Measurements from ENCODE around the gene MEF2B.

DNA sequence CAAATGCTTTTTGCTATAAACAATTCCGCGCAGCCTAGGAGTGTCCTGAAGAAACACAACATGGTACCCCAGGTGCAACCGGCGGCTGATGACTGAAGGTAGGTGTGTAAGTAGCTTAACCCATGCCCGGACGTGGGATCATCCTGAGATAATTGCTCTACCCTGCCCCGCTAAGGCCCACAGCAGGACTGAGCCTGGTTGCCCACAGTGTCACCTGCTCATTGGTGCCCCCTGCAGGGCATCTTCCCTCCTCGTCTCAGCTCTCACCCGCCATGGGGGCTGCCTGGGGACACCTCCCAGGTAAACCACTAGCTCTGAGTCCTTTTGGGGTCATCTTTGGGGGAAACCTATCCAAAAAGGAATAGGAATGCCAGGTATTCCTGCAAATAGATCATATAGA, 54.1 kb downstream of the MEF2B start:
- TF ChIP-seq, protein P1, sequence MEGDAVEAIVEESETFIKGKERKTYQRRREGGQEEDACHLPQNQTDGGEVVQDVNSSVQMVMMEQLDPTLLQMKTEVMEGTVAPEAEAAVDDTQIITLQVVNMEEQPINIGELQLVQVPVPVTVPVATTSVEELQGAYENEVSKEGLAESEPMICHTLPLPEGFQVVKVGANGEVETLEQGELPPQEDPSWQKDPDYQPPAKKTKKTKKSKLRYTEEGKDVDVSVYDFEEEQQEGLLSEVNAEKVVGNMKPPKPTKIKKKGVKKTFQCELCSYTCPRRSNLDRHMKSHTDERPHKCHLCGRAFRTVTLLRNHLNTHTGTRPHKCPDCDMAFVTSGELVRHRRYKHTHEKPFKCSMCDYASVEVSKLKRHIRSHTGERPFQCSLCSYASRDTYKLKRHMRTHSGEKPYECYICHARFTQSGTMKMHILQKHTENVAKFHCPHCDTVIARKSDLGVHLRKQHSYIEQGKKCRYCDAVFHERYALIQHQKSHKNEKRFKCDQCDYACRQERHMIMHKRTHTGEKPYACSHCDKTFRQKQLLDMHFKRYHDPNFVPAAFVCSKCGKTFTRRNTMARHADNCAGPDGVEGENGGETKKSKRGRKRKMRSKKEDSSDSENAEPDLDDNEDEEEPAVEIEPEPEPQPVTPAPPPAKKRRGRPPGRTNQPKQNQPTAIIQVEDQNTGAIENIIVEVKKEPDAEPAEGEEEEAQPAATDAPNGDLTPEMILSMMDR (IDR thresholded peaks at IDR 0.05 in 8 of 11, conservative IDR thresholded peaks at IDR 0.05 in 3 of 11), result peak in 9 of 11 experiments; percentile 33 to 68 (median 53)
- no peak for TF ChIP-seq POLR2AphosphoS5 (IDR thresholded peaks at IDR 0.05)
- TF ChIP-seq POLR2A (IDR thresholded peaks at IDR 0.05), result no peak

Data from spleen (tissue), 7 donors.